GM18907 (cell line): ENCODE results near the gene BCL6B.

ENCODE experiments used
- ATAC-seq: cut with Tn5 transposase; IDR thresholded peaks from one replicate; pipeline ENCODE4 v1.9.1; 2021; ENCODE audit warnings: mild to moderate bottlenecking, moderate library complexity; ENCODE audit not compliant: unreplicated experiment

The BCL6B gene

DNA sequence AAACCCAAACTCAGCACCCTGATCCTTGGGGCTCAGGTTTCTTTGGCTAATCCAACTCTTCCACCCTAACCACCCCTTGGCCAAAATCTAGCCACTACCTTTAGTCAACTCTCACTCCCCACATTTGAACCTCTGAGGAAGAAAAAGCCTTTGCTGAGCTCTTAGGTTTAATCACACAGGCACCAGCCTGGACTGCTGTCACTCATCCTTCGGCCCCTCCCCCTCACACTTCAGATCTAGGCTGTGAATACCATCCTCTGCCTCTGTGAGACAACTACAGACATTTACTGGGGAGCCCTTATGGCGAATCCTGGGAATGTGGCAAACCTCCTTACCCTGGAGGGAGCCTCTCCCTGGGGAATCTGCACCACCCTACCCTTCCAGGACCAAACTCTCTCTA lies 15.7 kb upstream of the BCL6B start:
- ATAC-seq, result no peak

DNA sequence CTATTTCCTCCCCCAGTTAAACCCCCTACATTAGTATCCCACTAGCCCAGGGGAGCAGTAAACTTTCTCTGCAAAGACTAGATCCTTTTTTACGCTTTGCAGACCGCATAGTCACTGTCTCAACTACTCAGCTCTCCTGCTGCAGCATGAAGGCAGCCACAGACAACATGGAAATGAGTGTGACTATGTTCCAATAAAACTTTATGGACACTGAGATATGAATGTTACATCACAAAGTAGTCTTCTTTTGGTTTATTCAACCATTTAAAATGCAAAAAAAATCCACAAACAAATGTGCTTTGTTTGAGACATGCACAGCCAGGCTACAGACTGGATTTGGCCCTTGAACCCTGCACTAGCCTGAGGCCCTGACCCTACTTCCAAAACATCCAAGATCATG lies 12.3 kb upstream of the BCL6B start:
- ATAC-seq, result no peak

- ATAC-seq, result no peak
Observed at GRCh38 chr17:7011415-7011814, 11.4 kb upstream of the BCL6B start.

DNA sequence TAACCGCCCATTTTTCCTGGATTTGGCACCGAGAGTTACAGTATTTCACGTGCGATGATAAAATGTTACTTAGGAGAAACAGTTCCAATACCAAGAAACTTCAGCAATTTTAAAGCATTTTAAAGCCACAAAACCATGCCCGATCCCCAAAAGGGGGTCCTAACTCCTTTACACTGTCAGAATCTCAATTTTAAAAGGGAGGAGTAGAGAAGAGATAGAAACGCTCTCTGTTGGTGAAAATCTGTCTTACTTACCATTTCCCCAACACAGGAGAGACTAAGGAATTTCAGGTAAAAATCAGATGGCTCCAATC lies 11.0 kb upstream of the BCL6B start:
- ATAC-seq, result no peak

DNA sequence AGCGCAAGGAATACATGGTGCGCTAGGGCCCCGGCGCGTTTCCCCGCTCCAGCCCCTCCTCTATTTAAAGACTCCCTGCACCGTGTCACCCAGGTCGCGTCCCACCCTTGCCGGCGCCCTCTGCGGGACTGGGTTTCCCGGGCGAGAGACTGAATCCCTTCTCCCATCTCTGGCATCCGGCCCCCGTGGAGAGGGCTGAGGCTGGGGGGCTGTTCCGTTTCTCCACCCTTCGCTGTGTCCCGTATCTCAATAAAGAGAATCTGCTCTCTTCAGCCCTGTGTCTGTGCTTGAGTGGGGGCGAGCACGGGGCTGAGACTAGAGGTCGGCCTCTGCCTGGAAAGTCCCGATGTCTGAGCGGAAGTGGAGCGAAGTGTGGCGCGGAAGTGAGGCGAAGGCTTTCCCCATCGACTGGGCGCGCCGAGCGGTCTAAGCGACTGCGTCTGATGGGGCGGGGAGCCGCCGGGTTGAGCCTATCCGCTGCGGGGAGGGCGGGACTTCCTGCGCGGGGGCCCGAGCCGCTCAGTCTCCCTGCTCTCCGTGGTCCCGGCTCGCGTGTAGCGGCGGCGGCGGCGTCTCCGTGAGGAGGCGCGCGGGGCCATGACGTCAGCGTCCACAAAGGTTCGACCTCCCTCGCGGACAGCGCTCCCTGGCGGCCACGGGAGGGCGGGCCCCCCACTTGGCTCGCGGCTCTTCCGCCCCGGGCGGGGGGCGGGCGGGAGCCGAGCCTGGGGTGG lies 8.4 kb upstream of the BCL6B start:
- peak; percentile 77 for ATAC-seq

DNA sequence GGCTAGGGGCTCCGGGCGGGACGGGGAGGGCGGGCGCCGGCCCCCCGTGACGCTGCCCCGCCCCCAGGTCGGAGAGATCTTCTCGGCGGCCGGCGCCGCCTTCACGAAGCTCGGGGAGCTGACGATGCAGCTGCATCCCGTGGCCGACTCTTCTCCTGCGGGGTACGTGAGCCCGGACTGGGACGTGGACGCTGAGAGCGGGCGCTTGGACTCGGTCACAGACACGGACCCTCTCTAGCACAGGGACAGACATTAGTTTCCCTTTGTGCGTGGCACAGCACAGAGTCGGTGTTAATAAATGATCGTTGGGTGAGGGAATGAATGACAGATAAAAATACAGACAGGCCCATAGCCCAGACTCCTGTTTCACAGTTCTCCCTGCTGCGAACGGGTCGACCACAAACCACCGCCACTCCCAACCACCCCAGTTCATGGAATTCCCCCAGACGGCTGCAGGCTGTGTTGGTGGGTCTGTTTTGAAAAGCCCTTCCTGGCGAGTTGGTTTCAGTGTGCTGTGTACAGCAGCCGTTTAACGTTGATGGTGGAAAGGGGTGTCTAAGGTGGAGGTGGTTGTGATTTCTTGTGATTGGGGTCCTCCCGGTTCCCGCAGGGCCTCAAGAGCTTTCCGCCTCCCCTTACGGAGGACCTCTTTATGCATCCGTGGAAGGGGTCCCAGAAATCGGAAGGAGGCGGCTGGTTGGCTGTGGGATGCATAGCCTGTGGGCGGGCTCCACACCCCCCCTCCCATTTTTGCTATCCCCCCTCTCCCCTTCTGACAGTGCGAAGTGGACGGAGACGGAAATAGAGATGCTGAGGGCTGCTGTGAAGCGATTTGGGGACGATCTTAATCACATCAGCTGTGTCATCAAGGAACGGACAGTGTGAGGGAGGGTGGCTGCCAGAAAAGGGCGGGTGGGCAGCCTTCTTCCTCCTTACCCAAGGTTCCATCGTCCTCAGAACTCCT lies 7.6 kb upstream of the BCL6B start:
- ATAC-seq, result peak; percentile 32

- ATAC-seq, result no peak
Observed at GRCh38 chr17:7016418-7016817, 6.4 kb upstream of the BCL6B start.

- no peak for ATAC-seq
Observed at GRCh38 chr17:7016886-7017826, 5.7 kb upstream of the BCL6B start.

DNA sequence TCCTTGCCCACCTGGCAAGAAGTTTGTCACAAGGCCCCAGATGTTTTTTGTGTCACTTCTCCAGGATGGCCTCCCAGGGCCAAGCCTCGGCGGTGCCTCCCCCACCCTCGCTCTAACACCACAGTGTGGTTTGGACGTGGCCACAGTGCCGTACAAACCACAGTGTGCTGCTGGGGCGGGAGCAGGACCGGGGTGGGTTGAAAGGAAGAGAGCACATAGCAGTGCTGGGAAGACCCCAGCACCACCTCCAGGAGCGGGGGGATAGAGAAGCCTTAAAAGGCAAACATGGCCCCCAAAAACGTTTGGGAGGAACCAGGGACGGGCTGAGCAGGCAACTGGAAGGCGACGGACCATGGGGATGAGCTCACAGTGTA lies 5.0 kb upstream of the BCL6B start:
- no peak for ATAC-seq

- no peak for ATAC-seq
Observed at GRCh38 chr17:7018331-7018964, 4.4 kb upstream of the BCL6B start.

DNA sequence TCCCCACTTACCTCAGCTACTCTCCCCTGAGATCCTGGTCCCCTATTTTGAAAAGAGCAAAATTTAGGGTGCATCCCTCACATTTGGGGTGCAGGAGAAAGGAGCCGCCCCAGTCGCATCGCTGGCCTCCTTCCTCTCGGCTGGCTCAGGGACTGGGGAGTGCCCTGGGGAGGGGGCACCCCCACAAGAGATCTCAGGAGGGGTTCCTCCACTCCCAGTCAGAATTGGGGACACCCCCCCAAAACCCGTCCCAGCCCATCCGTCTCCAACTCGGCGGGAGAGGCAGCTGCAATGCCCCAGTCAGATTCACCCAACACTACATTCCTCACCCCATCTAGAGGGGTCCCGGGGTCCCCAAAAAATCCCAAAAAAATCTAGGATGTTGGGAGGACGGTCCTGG lies 3.5 kb upstream of the BCL6B start:
- ATAC-seq, result no peak

DNA sequence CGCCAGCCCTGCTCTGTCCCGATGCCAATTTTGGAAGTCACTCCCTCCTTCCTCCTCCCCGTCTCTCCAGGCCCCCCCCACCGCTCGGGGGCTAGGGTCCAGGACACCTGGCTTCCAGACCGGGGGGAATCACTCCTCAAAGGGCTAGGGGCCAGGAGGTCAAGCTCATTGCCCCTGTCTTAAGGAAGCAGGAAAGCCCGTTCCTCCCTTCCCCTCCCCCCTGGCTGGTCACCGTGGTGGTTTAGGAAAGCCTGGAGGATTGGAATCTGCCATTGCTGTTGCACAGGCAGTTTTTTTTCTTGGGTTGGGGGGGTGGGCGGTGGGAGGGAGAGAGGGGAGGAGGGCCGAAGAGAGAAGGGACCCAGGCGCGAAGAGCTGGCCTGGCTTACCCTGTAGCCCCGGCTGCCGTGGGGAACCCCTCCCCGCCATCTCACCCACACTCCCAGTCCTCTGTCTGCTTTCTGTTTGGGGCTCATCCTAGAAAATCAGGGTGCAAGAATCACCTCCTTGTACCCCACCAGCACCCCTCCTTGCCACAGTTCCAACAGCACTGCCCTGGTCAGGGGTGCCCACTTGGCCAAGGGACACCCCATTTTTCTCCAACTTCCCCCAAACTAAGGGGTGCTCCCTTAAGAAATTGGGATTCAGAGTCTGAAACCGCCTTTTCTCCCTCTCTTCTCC lies 2.9 kb upstream of the BCL6B start:
- ATAC-seq, result no peak

- ATAC-seq, result no peak
Observed at GRCh38 chr17:7020894-7021664, 1.8 kb upstream of the BCL6B start.

DNA sequence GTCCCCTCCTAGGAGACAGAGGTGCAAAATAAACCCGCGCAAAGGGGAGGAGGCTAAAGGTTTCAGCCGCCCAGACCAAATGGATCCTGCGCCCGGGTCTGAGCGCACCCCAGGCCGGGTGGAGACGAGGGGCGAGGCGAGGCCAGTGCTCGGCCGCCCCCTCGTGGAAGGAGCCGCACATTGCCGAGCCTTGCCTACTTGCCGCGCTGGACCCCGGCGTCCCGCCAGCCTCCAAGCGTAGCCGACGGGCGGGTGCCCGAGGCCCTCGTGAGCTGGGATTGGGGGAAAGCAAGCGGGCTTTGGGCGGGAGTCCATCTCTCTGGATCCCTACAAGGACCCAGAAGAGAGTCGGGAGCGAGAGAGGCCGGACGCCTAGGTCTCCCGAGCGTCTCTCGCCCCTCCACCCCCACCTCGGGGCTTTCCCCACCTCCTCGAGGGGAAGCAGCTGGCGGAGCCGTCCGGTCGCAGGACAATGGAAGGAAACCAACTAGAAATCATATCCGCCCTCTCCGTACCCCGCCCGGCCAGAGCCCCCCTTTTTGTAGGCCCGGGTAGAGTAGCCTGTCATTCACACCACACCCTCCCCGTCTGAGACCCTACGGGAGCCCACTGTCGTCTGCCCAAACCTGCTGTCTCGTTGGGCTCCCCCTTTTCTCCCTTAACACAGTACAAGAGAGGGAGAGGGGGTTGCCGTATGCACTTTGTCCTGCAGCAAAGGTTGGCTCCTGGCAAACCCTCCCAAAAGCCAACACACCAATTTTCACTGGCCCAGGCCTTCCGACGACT lies 664 bp upstream of the BCL6B start:
- ATAC-seq, result peak; percentile 69

GRCh38 chr17:7023576-7024401 lies 939 bp downstream of the BCL6B start:
- ATAC-seq, result no peak

DNA sequence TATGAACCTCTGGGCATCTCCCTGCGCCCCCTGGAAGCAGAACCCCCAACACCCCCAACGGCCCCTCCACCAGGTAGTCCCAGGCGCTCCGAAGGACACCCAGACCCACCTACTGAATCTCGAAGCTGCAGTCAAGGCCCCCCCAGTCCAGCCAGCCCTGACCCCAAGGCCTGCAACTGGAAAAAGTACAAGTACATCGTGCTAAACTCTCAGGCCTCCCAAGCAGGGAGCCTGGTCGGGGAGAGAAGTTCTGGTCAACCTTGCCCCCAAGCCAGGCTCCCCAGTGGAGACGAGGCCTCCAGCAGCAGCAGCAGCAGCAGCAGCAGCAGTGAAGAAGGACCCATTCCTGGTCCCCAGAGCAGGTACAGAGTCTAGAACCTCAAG lies 1.5 kb downstream of the BCL6B start:
- ATAC-seq, result no peak

DNA sequence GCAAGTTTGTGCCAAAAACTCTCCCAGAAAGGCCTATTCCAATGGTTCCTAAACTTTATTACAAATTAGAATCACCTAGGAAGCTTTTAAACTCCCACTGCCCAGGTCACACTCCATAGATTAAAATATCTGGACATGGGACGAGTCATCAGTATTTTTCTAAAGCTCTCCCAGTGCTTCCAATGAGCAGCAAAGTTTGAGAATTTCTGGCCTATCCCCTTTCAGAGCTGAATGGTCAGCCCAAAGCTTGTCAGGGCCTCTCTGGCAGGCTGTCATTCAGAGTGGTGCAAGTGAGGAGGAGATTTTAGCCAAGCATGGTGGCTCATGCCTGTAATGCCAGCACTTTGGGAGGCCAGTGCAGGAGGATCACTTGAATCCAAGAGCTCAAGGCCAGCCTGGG lies 2.4 kb downstream of the BCL6B start:
- ATAC-seq, result no peak
